HFF-Myc (cell line): Measurements from ENCODE around the gene OR6B3.

Source experiments
- DNase-seq: peaks from one replicate; pipeline ENCODE4 v3.0.0-alpha.2; 2011; ENCODE audit warnings: low read depth; ENCODE audit errors: extremely low read depth
- H3K4me3 ChIP-seq: replicated peaks from 2 replicates; pipeline ENCODE4 v1.5.1; 2011; ENCODE audit warnings: low read depth, mild to moderate bottlenecking, control low read depth, low read length
- TF ChIP-seq, protein P1 (sequence below): IDR thresholded peaks from 2 replicates; pipeline ENCODE4 v1.5.1; 2012; ENCODE audit warnings: mild to moderate bottlenecking, low read depth, low read length, control low read depth; ENCODE audit errors: missing control alignments

OR6B3 gene

DNA sequence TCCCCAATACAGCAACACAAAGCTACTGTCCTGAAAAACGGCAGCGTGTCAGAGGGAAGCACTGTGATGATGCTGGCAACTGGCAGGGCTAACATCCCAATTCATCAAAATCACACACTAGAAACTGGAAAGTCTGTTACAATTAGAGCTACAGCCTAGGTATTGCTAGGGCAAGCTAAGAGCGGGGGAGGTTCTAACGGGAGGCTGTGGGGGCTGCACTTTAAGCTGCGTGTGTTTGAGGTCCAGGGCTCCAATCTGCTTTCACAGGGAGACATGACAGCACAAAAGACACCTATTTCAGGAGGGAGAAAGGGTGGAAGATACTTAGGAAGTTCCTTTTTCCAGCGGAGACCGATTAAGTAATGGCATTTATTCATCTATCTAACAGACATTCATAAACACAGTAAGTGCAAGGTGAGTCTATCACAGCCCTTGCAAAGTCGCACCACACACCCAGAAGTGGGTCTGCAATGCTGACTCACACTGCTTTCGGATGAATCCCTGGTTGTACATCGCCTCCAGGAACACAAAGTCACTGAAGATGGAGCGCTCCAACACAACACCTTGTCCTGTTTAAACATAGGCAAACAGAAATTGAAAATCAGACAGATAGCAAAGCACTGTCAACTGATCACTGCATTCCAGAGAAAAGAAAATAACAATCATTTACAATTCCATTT, 35.1 kb downstream of the OR6B3 start:
- no peak overlapping the region for H3K4me3 ChIP-seq
- no peak for DNase-seq
- TF ChIP-seq, protein P1, sequence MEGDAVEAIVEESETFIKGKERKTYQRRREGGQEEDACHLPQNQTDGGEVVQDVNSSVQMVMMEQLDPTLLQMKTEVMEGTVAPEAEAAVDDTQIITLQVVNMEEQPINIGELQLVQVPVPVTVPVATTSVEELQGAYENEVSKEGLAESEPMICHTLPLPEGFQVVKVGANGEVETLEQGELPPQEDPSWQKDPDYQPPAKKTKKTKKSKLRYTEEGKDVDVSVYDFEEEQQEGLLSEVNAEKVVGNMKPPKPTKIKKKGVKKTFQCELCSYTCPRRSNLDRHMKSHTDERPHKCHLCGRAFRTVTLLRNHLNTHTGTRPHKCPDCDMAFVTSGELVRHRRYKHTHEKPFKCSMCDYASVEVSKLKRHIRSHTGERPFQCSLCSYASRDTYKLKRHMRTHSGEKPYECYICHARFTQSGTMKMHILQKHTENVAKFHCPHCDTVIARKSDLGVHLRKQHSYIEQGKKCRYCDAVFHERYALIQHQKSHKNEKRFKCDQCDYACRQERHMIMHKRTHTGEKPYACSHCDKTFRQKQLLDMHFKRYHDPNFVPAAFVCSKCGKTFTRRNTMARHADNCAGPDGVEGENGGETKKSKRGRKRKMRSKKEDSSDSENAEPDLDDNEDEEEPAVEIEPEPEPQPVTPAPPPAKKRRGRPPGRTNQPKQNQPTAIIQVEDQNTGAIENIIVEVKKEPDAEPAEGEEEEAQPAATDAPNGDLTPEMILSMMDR: no peak

DNA sequence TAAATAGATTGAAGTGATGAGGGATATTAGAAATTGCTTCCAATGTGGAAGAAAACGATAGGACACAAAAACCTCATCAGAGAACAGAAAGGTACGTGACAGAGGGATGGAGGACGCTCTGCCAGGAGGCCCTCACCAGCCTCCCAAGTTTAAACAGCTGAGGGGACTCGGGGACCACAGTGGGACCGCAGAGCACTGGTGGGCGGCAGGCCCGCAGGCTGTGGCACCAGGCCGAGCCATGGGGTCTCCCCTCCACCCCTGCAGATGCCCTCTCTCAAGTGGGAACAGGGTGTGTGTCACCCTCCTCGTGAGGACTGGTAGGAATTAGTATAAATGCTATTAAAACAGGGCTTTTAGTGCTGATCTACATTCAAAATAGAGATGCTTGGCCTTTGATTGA, 39.0 kb downstream of the OR6B3 start:
- DNase-seq: no peak
- H3K4me3 ChIP-seq: no peak overlapping the region
- TF ChIP-seq, protein P1: no peak

DNA sequence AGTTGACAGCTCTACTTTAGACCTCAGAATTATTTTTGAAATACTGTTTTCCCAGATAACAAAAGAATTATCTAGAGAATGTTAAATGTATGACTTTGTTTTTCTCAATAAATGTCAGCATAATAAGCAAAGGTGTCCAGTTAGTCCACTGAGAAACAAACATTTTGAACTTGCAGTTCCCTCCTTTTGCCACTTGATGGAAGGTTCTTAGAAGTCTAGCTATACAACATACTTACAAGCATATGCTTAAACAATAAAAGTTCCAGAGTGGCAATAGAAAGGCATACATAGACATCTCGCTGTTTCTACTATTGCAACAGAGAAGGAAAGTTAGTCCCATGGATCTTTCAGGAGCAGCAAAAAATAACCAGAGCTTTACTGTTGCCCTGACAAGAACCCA, 40.0 kb downstream of the OR6B3 start:
- H3K4me3 ChIP-seq: no peak overlapping the region
- no peak for DNase-seq
- TF ChIP-seq, protein P1: peak; percentile 11

DNA sequence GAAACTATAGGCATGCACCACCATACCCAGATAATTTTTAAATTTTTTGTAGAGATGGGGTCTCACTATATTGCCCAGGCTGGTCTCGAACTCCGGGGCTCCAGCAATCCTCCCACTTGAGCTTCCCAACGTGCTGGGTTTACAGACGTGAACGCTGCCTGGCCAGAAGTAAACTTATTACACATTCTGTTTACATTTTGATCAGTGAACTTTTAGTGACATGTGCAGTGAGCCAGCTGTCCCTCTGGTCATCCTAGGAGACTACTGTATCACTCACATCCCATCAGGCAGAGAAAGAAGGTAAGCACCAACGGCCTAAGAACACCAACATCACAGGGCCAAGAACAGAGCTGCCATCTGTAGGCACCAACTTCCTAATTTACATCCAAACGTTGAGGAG, 50.3 kb downstream of the OR6B3 start:
- no peak for DNase-seq
- TF ChIP-seq, protein P1: no peak
- H3K4me3 ChIP-seq: no peak overlapping the region

DNA sequence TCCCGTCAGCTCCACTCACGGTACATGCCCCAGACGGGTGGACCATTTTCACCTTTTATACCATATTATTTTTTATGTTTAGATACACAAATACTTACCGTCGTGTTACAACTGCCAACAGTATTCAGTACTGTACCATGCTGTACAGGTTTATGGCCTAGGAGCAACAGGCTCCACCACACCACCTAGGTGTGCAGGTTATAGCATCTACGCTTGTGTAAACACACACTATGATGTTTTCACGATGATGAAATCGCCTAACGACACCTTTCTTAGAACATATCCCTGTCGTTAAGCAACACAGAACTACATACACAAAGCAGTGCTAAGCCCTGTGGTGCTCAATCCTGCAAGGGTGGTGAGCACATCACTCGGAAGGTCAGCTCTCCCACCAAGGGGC, 52.6 kb downstream of the OR6B3 start:
- TF ChIP-seq, protein P1: no peak

DNA sequence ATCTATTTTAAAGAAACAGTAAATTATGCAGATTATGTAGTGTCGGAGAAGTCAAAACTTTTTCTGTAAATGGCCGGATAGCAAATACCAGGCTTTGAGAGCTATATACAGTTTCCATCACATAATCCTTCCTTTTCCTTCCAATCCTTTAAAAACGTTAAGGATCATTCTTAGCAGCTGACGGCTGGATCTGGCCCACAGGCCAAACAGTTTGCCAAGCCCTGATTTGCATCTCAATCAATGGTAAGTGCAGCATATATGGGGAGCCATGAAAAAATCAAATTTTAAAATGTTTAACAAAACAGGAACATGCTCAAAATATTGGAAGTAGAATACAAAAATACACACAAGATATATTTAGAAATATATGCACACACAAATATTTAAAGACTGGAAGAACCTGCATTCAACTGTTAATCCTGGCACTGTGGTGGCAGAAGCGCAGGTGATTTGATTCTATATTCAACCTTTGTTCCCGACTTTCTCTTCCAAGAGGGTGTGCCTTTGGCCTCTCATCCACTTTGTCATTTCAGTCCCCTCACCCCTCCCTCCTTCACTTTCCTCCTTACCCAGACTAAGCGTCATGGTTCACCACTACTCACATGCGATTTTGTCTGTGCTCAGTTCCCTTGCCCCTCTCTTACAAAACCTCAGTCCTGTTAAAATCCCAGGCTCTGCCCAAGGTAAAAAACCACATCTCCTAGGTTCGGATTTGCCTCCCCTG, 55.5 kb downstream of the OR6B3 start:
- TF ChIP-seq, protein P1: no peak
- DNase-seq: no peak
- H3K4me3 ChIP-seq: no peak overlapping the region

More for the DNA sequence above, 52.6 kb downstream of the OR6B3 start:
- no peak overlapping the region for H3K4me3 ChIP-seq
- DNase-seq: no peak
